Measurements from ENCODE around the gene TRIP12.

TRIP12 gene

DNA sequence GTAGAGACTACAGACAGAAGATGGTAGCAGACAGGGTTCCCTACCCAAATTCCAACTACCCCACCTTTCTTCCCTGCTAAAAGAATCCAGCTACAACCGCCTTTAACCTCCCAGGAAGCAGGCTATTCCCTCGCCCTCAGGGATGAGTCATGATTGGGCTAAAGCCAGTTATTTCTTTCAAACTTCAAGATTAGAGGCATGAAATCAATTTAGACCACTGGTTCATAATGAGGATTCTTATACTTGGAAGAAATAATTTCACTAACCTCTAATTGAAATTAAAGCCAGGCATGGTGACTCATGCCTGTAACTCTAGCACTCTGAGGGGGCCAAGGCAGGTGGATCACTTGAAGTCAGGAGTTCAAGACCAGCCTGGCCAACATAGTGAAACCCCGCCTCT is 20.0 kb downstream of the TRIP12 start (continued):
- TF ChIP-seq, protein P1, sequence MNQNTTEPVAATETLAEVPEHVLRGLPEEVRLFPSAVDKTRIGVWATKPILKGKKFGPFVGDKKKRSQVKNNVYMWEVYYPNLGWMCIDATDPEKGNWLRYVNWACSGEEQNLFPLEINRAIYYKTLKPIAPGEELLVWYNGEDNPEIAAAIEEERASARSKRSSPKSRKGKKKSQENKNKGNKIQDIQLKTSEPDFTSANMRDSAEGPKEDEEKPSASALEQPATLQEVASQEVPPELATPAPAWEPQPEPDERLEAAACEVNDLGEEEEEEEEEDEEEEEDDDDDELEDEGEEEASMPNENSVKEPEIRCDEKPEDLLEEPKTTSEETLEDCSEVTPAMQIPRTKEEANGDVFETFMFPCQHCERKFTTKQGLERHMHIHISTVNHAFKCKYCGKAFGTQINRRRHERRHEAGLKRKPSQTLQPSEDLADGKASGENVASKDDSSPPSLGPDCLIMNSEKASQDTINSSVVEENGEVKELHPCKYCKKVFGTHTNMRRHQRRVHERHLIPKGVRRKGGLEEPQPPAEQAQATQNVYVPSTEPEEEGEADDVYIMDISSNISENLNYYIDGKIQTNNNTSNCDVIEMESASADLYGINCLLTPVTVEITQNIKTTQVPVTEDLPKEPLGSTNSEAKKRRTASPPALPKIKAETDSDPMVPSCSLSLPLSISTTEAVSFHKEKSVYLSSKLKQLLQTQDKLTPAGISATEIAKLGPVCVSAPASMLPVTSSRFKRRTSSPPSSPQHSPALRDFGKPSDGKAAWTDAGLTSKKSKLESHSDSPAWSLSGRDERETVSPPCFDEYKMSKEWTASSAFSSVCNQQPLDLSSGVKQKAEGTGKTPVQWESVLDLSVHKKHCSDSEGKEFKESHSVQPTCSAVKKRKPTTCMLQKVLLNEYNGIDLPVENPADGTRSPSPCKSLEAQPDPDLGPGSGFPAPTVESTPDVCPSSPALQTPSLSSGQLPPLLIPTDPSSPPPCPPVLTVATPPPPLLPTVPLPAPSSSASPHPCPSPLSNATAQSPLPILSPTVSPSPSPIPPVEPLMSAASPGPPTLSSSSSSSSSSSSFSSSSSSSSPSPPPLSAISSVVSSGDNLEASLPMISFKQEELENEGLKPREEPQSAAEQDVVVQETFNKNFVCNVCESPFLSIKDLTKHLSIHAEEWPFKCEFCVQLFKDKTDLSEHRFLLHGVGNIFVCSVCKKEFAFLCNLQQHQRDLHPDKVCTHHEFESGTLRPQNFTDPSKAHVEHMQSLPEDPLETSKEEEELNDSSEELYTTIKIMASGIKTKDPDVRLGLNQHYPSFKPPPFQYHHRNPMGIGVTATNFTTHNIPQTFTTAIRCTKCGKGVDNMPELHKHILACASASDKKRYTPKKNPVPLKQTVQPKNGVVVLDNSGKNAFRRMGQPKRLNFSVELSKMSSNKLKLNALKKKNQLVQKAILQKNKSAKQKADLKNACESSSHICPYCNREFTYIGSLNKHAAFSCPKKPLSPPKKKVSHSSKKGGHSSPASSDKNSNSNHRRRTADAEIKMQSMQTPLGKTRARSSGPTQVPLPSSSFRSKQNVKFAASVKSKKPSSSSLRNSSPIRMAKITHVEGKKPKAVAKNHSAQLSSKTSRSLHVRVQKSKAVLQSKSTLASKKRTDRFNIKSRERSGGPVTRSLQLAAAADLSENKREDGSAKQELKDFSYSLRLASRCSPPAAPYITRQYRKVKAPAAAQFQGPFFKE (tag by site-specific recombination; IDR thresholded peaks at IDR 0.05; ENCODE audit: borderline replicate concordance): no peak
- TF ChIP-seq, protein P2, sequence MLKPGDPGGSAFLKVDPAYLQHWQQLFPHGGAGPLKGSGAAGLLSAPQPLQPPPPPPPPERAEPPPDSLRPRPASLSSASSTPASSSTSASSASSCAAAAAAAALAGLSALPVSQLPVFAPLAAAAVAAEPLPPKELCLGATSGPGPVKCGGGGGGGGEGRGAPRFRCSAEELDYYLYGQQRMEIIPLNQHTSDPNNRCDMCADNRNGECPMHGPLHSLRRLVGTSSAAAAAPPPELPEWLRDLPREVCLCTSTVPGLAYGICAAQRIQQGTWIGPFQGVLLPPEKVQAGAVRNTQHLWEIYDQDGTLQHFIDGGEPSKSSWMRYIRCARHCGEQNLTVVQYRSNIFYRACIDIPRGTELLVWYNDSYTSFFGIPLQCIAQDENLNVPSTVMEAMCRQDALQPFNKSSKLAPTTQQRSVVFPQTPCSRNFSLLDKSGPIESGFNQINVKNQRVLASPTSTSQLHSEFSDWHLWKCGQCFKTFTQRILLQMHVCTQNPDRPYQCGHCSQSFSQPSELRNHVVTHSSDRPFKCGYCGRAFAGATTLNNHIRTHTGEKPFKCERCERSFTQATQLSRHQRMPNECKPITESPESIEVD (tag by site-specific recombination; IDR thresholded peaks at IDR 0.05): peak; percentile 86
- TF ChIP-seq ZNF366 (tag by site-specific recombination; conservative IDR thresholded peaks at IDR 0.05) (peak; percentile 90), ZBTB8A (tag by site-specific recombination; IDR thresholded peaks at IDR 0.05) (0 out of 2 replicates have a peak, but pooled peaks have one; percentile 20), ZNF10 (tag by site-specific recombination; IDR thresholded peaks at IDR 0.05) (no peak), ZNF114 (tag by site-specific recombination; IDR thresholded peaks at IDR 0.05) (no peak), ZNF747 (tag by site-specific recombination; IDR thresholded peaks at IDR 0.05) (no peak), GLIS1 (tag by site-specific recombination; IDR thresholded peaks at IDR 0.05) (peak; percentile 83), ZNF610 (tag by site-specific recombination; IDR thresholded peaks at IDR 0.05; ENCODE audit: borderline replicate concordance) (no peak), TRIM28 (IDR thresholded peaks at IDR 0.05; ENCODE audit: borderline replicate concordance, low read length) (no peak), ZNF623 (tag by site-specific recombination; IDR thresholded peaks at IDR 0.05) (no peak), SP7 (tag by site-specific recombination; IDR thresholded peaks at IDR 0.05) (peak; percentile 87), KLF9 (tag by site-specific recombination; IDR thresholded peaks at IDR 0.05; ENCODE audit: low read depth) (no peak), ZFP3 (tag by site-specific recombination; IDR thresholded peaks at IDR 0.05; ENCODE audit: low read depth) (no peak), IKZF3 (tag by site-specific recombination; IDR thresholded peaks at IDR 0.05) (peak; percentile 61), ZNF514 (tag by site-specific recombination; IDR thresholded peaks at IDR 0.05) (no peak)
- TF ChIP-seq, protein P3, sequence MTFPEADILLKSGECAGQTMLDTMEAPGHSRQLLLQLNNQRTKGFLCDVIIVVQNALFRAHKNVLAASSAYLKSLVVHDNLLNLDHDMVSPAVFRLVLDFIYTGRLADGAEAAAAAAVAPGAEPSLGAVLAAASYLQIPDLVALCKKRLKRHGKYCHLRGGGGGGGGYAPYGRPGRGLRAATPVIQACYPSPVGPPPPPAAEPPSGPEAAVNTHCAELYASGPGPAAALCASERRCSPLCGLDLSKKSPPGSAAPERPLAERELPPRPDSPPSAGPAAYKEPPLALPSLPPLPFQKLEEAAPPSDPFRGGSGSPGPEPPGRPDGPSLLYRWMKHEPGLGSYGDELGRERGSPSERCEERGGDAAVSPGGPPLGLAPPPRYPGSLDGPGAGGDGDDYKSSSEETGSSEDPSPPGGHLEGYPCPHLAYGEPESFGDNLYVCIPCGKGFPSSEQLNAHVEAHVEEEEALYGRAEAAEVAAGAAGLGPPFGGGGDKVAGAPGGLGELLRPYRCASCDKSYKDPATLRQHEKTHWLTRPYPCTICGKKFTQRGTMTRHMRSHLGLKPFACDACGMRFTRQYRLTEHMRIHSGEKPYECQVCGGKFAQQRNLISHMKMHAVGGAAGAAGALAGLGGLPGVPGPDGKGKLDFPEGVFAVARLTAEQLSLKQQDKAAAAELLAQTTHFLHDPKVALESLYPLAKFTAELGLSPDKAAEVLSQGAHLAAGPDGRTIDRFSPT (tag by site-specific recombination; IDR thresholded peaks at IDR 0.05): no peak
- TF ChIP-seq, protein P4, sequence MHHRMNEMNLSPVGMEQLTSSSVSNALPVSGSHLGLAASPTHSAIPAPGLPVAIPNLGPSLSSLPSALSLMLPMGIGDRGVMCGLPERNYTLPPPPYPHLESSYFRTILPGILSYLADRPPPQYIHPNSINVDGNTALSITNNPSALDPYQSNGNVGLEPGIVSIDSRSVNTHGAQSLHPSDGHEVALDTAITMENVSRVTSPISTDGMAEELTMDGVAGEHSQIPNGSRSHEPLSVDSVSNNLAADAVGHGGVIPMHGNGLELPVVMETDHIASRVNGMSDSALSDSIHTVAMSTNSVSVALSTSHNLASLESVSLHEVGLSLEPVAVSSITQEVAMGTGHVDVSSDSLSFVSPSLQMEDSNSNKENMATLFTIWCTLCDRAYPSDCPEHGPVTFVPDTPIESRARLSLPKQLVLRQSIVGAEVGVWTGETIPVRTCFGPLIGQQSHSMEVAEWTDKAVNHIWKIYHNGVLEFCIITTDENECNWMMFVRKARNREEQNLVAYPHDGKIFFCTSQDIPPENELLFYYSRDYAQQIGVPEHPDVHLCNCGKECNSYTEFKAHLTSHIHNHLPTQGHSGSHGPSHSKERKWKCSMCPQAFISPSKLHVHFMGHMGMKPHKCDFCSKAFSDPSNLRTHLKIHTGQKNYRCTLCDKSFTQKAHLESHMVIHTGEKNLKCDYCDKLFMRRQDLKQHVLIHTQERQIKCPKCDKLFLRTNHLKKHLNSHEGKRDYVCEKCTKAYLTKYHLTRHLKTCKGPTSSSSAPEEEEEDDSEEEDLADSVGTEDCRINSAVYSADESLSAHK (tag by site-specific recombination; IDR thresholded peaks at IDR 0.05): no peak
- TF ChIP-seq, protein P5, sequence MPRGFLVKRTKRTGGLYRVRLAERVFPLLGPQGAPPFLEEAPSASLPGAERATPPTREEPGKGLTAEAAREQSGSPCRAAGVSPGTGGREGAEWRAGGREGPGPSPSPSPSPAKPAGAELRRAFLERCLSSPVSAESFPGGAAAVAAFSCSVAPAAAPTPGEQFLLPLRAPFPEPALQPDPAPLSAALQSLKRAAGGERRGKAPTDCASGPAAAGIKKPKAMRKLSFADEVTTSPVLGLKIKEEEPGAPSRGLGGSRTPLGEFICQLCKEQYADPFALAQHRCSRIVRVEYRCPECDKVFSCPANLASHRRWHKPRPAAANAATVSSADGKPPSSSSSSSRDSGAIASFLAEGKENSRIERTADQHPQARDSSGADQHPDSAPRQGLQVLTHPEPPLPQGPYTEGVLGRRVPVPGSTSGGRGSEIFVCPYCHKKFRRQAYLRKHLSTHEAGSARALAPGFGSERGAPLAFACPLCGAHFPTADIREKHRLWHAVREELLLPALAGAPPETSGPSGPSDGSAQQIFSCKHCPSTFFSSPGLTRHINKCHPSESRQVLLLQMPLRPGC (tag by site-specific recombination; IDR thresholded peaks at IDR 0.05): peak; percentile 85; the same call in 1 of the 2 replicates
- TF ChIP-seq, protein P6, sequence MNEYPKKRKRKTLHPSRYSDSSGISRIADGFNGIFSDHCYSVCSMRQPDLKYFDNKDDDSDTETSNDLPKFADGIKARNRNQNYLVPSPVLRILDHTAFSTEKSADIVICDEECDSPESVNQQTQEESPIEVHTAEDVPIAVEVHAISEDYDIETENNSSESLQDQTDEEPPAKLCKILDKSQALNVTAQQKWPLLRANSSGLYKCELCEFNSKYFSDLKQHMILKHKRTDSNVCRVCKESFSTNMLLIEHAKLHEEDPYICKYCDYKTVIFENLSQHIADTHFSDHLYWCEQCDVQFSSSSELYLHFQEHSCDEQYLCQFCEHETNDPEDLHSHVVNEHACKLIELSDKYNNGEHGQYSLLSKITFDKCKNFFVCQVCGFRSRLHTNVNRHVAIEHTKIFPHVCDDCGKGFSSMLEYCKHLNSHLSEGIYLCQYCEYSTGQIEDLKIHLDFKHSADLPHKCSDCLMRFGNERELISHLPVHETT (tag by site-specific recombination; IDR thresholded peaks at IDR 0.05): 0 out of 2 replicates have a peak, but pooled peaks have one; percentile 32
- TF ChIP-seq, protein P7, sequence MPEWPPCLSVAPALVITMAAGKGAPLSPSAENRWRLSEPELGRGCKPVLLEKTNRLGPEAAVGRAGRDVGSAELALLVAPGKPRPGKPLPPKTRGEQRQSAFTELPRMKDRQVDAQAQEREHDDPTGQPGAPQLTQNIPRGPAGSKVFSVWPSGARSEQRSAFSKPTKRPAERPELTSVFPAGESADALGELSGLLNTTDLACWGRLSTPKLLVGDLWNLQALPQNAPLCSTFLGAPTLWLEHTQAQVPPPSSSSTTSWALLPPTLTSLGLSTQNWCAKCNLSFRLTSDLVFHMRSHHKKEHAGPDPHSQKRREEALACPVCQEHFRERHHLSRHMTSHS (tag by site-specific recombination; IDR thresholded peaks at IDR 0.05): no peak
